NCI-H69 (cell line): ENCODE measurements around the gene TMEM209.
"Not testable (repeated sequence)": the region's sequence is repeated elsewhere in the genome, so short reads cannot be mapped to it uniquely, and the experiment has no call there.

Experiments
- DNase-seq: peaks from one replicate; lab custom pipeline; 2025; lab: John Stamatoyannopoulos, UW

Gene TMEM209

DNA sequence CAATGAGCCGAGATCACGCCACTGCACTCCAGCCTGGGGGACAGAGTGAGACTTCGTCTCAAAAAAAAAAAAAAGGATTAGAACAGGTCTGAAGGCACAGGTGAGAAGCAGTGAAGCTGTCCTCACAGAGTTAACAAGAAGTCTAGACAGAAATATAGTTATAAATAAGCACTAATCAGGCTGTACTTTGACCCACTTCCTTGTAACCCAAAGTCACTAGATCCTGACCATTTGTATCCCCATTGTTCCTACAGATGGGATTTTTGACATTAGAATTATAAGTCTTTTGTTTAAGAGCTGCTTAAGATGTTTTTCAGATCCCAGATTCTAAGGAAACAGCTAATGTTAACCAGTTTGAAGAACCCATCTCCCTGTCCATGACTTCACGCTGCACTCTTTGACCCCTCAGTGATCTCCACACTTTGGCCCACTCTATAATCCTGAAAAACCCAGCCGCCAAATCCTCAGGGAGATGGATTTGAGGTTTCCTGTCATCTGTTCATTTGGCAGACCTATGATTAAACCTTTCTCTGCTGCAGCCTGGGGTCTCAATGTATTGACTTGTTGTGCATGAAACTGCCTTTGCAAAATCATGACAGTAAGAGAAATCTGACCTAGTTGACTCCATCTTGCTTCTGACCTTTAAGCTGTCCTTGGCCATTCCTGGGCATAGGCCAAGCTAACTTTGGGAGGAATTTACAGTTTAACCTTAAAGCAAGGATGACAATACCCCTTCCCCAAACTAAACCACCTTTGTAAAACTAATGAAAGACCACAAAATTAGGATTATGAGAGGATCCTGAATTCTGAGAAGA is 13.8 kb upstream of the TMEM209 start:
- no peak for DNase-seq

DNA sequence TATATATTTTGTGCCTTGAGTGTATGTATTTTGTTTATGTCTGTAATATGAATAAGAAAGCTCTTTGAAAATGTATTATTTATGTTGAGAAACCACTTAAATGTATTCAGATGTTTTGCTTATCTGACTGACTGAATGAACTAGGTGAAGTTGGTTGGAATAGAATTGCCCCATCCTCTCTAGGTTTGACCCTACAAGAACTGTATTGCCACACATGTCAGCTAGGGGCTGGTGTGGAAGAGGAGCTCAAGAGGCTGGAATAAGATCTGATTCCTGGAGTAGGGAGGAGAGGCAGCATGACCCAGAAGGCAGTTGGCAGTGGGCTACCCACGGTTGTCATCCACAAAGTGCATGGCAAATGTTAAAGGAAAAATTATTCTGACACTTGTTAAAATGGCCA is 11.5 kb upstream of the TMEM209 start:
- no peak for DNase-seq

GRCh38 chr7:130216025-130216424 is 10.8 kb upstream of the TMEM209 start:
- no peak for DNase-seq

DNA sequence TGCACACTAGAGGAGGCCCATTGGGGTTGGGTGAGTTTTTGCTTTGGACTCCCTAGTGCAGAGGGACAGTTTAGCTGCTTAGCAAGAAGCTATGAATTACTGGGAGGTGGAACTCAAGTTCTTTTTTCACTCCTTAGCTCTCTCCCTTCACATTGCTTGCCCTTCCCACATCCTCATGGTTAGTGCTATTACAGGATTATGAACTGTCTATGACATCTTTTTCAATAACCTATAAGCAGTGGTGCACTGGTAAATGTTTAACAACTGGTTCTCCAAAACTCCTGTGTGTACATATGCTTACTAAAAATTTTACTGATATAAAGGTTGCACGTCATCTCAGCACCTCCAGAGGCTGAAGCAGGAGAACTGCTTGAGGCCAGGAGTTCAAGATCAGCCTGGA is 8.6 kb upstream of the TMEM209 start:
- no peak for DNase-seq

GRCh38 chr7:130210181-130210935 is 5.2 kb upstream of the TMEM209 start:
- DNase-seq, result peak; percentile 62

- DNase-seq, result no peak
Observed at GRCh38 chr7:130208516-130208915, 3.3 kb upstream of the TMEM209 start.

GRCh38 chr7:130207642-130208041 is 2.4 kb upstream of the TMEM209 start, which contains the start of gene SSMEM1:
Gene SSMEM1, plus strand, starts transcription at chr7:130207860. Its CDS starts 51 bp downstream, at chr7:130207911.
- DNase-seq, result peak; percentile 16

GRCh38 chr7:130207033-130207432 is 1.8 kb upstream of the TMEM209 start:
- no peak for DNase-seq

DNA sequence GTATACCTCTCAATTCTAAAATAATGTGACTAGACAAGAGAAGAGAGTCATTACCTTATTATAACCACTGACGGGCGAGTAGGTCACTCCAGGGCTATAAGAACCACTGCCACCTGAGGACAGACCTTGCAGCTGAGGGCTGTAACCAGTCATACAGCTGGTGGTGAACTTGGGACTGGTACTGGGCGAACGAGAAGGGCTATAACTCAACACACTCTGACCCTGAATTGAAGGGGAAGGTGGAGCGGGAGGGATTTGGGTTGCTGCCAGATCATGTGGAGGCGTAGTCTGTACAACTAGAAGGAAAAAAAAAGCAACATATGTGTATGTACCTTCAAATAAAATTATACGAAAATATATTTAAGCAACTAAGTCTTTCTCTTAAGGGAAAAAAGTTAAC is 3.4 kb downstream of the TMEM209 start:
- peak; percentile 95 for DNase-seq

- DNase-seq, result no peak
Observed at GRCh38 chr7:130197094-130197493, 8.1 kb downstream of the TMEM209 start.

GRCh38 chr7:130196476-130196875 is 8.7 kb downstream of the TMEM209 start:
- peak; percentile 13 for DNase-seq

- no peak for DNase-seq
Observed at GRCh38 chr7:130195396-130195795, 9.8 kb downstream of the TMEM209 start.

- no peak for DNase-seq
Observed at GRCh38 chr7:130191791-130192190, 13.4 kb downstream of the TMEM209 start.

DNA sequence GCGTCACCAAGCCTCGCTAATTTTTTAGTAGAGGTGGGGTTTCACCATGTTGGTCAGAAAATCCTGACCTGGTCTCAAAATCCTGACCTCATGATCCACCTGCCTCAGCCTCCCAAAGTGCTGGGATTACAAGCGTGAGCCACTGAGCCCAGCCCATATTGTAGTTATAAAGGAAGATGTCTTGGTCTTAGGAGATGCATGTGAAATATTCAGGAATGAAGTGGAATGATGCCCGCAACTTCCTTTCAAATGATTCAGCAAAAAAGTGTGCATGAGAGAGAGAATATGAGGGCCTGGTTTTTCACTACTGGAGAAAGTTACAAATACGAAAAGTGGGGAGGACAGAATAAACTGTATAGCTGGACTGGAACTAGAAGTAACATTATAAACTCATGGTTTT is 15.9 kb downstream of the TMEM209 start:
- no peak for DNase-seq

DNA sequence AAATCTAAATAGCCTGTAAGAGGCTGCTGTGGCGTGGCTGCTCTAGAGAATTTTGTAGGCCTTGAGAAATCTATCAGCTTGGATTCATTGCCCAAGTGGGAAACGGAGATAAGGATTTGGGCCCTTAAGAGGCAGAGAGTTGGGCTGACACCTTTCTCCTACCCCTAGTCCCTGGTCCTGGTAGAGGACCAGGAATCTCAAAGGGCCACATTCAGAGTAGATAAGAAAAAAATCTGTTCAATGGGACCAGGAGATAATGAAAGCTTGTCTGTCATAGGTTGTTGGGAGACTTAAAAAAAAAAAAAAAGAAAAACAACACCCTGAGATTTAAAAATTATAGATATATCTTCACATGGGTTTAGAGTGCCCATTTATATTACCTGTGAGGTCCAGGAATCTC is 17.8 kb downstream of the TMEM209 start:
- DNase-seq, result no peak

DNA sequence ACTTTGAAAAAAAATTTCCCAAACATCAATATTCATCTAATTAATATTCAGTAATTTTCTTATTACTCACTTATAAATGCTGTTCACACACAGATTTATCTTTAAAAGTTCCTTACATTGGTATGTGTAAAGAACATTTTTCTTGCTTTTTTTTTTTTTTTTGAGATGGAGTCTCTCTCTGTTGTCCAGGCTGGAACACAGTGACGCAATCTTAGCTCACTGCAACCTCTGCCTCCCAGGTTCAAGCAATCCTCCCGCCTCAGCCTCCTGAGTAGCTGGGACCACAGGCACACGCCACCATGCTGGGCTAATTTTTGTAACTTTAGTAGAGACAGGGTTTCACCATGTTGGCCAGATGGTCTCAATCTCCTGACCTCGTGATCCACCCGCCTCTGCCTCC is 20.9 kb downstream of the TMEM209 start:
- not testable (repeated sequence) for DNase-seq

DNA sequence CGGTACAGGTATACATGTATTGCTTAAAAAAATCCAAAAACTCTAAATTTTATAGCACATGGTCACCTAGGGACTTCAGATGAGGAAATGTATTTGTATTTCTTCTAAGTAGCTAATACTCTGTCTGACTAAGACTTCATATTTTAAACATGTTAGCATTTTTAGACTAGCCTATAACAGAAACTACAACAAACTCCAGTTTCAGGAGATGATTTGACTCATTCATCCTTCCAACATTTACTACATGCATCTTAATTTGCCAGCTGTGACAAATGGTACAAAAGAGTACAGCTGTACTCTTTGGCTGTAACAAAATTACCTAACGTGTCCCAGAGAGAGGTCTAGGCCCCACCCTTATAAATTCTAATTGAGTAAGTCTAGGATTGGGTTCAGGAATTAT is 22.2 kb downstream of the TMEM209 start:
- DNase-seq, result no peak

DNA sequence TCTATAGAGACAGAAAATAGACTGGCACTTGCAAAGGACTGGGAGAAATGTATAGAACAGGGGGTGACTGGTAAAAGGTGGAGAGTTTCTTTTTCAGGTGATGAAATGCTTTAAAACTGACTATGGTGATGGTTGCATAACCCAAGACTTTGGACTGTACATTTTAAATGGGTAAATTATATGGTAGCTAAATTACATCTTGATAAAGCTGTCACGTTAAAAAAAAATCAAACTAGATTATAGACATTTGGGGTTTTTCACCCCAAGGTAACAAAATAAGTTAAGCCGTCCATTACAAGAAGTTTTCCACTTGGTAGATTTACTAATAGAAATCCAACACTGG is 24.0 kb downstream of the TMEM209 start:
- no peak for DNase-seq

GRCh38 chr7:130180571-130181262 is 24.5 kb downstream of the TMEM209 start:
- no peak for DNase-seq

DNA sequence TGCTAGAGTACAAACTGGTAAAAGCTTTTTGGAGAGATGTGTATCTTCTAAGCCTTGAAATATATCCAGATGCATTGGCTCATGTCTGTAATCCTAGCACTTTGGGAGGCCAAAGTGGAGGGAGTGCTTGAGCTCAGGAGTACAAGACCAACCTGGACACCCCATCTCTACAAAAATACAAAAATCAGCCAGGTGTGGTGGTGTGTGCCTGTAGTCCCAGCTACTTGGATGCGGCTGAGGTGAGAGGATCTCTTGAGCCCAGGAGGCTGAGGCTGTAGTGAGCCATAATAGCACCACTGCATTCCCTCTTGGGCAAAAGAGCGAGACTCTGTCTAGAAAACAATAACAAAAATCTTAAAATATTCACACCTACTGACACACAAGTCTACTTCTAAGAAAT is 25.6 kb downstream of the TMEM209 start:
- DNase-seq, result no peak

GRCh38 chr7:130178251-130178650 is 27.0 kb downstream of the TMEM209 start:
- no peak for DNase-seq

- DNase-seq, result no peak
Observed at GRCh38 chr7:130174237-130174959, 30.8 kb downstream of the TMEM209 start.
